Liver (tissue), 9 donors: ENCODE measurements around the gene SMIM27. TPM values are rescaled to one million over a fixed set of nuclear protein-coding genes. Genes with fewer than 3 reads are reported as not detected.

ENCODE experiments used
- DNase-seq: peaks from one replicate; pipeline ENCODE4 v3.0.0-alpha.2; 2017; ENCODE audit warnings: low spot score
- H3K27ac ChIP-seq, 2 donors: one replicate each; pipeline ENCODE4 v1.7.0; 2013; ENCODE audit warnings: inconsistent platforms in 2 of 2, low read length in 2 of 2, control low read depth in 1 of 2, low read depth in 1 of 2, mild to moderate bottlenecking in 1 of 2
- H3K27me3 ChIP-seq, 4 donors: one replicate each; pipeline versions ENCODE4 v1.6.1 to v1.7.0; 2013; ENCODE audit warnings: low read length in 3 of 4, inconsistent platforms in 1 of 4, mild to moderate bottlenecking in 1 of 4, moderate library complexity in 1 of 4; ENCODE audit not compliant: control insufficient read depth in 4 of 4, insufficient read depth in 4 of 4
- H3K36me3 ChIP-seq, 4 donors: one replicate each; pipeline versions ENCODE4 v1.6.1 to v1.7.0; 2013; ENCODE audit warnings: low read length in 3 of 4, mild to moderate bottlenecking in 3 of 4, low read depth in 1 of 4, moderate library complexity in 1 of 4; ENCODE audit not compliant: control insufficient read depth in 4 of 4, insufficient read depth in 3 of 4
- H3K4me1 ChIP-seq, 4 donors: one replicate each; pipeline versions ENCODE4 v1.6.1 to v1.7.0; 2013; ENCODE audit warnings: low read length in 3 of 4, mild to moderate bottlenecking in 3 of 4, moderate library complexity in 1 of 4; ENCODE audit not compliant: control insufficient read depth in 4 of 4, insufficient read depth in 4 of 4
- H3K4me3 ChIP-seq, 3 donors: one replicate each; pipeline versions ENCODE4 v1.6.1 to v1.7.0; 2013; ENCODE audit warnings: low read length in 3 of 3, control low read depth in 1 of 3, low read depth in 1 of 3, mild to moderate bottlenecking in 1 of 3
- H3K9ac ChIP-seq, 2 donors: one replicate each; pipeline ENCODE4 v1.7.0; 2013; ENCODE audit warnings: low read length in 2 of 2, mild to moderate bottlenecking in 2 of 2, moderate library complexity in 2 of 2, control low read depth in 1 of 2, low read depth in 1 of 2
- H3K9me3 ChIP-seq, 4 donors: one replicate each; pipeline versions ENCODE4 v1.6.1 to v1.7.0; 2013; ENCODE audit warnings: low read length in 3 of 4; ENCODE audit not compliant: control insufficient read depth in 4 of 4
- EGR1 ChIP-seq, 2 donors: IDR thresholded peaks; 2 replicates each; pipeline ENCODE4 v1.6.1; 2016 to 2018; ENCODE audit warnings: antibody characterized with exemption in 2 of 2, low read depth in 2 of 2
- FOXA1 ChIP-seq: IDR thresholded peaks from 2 replicates; pipeline ENCODE4 v1.6.1; 2016; ENCODE audit warnings: antibody characterized with exemption
- FOXA2 ChIP-seq: IDR thresholded peaks from 2 replicates; pipeline ENCODE4 v1.6.1; 2016; ENCODE audit warnings: antibody characterized with exemption
- GABPA ChIP-seq, 2 donors: IDR thresholded peaks in 1 of 2; conservative IDR thresholded peaks in 1 of 2; 2 replicates each; pipeline ENCODE4 v1.6.1; 2016; ENCODE audit warnings: antibody characterized with exemption in 2 of 2, mild to moderate bottlenecking in 1 of 2, moderate library complexity in 1 of 2
- HNF4A ChIP-seq, 2 donors: conservative IDR thresholded peaks; 2 replicates each; pipeline ENCODE4 v1.6.1; 2016; ENCODE audit warnings: antibody characterized with exemption in 2 of 2, mild to moderate bottlenecking in 2 of 2
- HNF4G ChIP-seq: IDR thresholded peaks from 2 replicates; pipeline ENCODE4 v1.6.1; 2016; ENCODE audit warnings: antibody characterized with exemption
- JUND ChIP-seq, 2 donors: IDR thresholded peaks; 2 replicates each; pipeline ENCODE4 v1.6.1; 2016; ENCODE audit warnings: antibody characterized with exemption in 2 of 2
- NR2F2 ChIP-seq: IDR thresholded peaks from 2 replicates; pipeline ENCODE4 v1.6.1; 2016; ENCODE audit warnings: antibody characterized with exemption
- RAD21 ChIP-seq, 2 donors: IDR thresholded peaks; 2 replicates each; pipeline ENCODE4 v1.6.1; 2016; ENCODE audit warnings: antibody characterized with exemption in 2 of 2, mild to moderate bottlenecking in 2 of 2
- RXRA ChIP-seq, 2 donors: IDR thresholded peaks; 2 replicates each; pipeline ENCODE4 v1.6.1; 2017 to 2018; ENCODE audit warnings: antibody characterized with exemption in 2 of 2, mild to moderate bottlenecking in 1 of 2
- SP1 ChIP-seq: IDR thresholded peaks from 2 replicates; pipeline ENCODE4 v1.6.1; 2018; ENCODE audit warnings: antibody characterized with exemption, mild to moderate bottlenecking
- TAF1 ChIP-seq: conservative IDR thresholded peaks from 2 replicates; pipeline ENCODE4 v1.6.1; 2016; ENCODE audit warnings: antibody characterized with exemption, mild to moderate bottlenecking
- YY1 ChIP-seq: IDR thresholded peaks from 2 replicates; pipeline ENCODE4 v1.6.1; 2016; ENCODE audit warnings: antibody characterized with exemption, mild to moderate bottlenecking
- WGBS: extraction: QIAGEN DNeasy Blood & Tissue Kit; methylation state at CpG from one replicate; pipeline ENCODE4 v1.1.7; 2013; 5-methylcytosine and 5-hydroxymethylcytosine counted together
- polyA plus RNA-seq, 2 donors: library from polyadenylated mRNA; stranded (reverse) in 1 of 2; unstranded in 1 of 2; fragments of 200-250 nt in 1 of 2; fragments of >200 nt in 1 of 2; fragmentation: Nextera tagmentation in 1 of 2; extraction: Ambion mirVana in 1 of 2; gene quantifications; one replicate each; pipeline versions ENCODE4 v1.2.1 to v1.2.3, GENCODE V29; 2013 to 2015
- total RNA-seq, 2 donors: library from RNA; depleted of rRNA; stranded (reverse); fragments of >200 nt; gene quantifications; one replicate each; pipeline ENCODE4 v1.2.3, GENCODE V29; 2014
- TF ChIP-seq, protein P1 (sequence below): fragments of 150-350 bp; IDR thresholded peaks from 2 replicates; pipeline ENCODE4 v1.5.1; 2017; ENCODE audit warnings: improper control_type of control experiment, low read depth, low read length; ENCODE audit not compliant: missing input control
- TF ChIP-seq, protein P2 (sequence below): IDR thresholded peaks from 2 replicates; pipeline ENCODE4 v1.6.1; 2016; ENCODE audit warnings: antibody characterized with exemption
- TF ChIP-seq, protein P3 (sequence below): IDR thresholded peaks from 2 replicates; pipeline ENCODE4 v1.6.1; 2016; ENCODE audit warnings: antibody characterized with exemption, mild to moderate bottlenecking
- TF ChIP-seq, protein P4 (sequence below): IDR thresholded peaks from 2 replicates; pipeline ENCODE4 v1.6.1; 2016; ENCODE audit warnings: antibody characterized with exemption
- TF ChIP-seq, protein P5 (sequence below): IDR thresholded peaks from 2 replicates; pipeline ENCODE4 v1.6.1; 2016; ENCODE audit warnings: antibody characterized with exemption
- donor health status: healthy.
- donor health status: healthy.
- donor health status: healthy.
- donor health status: healthy.
- donor health status: healthy.

Gene SMIM27, protein sequence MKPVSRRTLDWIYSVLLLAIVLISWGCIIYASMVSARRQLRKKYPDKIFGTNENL
- 1 to 10 TPM; 1.0 to 6.2 TPM for total RNA-seq
- 10 to 100 TPM in 1 of 2 donors, 1 to 10 TPM in 1; 2.6 to 17.0 TPM for polyA plus RNA-seq

DNA sequence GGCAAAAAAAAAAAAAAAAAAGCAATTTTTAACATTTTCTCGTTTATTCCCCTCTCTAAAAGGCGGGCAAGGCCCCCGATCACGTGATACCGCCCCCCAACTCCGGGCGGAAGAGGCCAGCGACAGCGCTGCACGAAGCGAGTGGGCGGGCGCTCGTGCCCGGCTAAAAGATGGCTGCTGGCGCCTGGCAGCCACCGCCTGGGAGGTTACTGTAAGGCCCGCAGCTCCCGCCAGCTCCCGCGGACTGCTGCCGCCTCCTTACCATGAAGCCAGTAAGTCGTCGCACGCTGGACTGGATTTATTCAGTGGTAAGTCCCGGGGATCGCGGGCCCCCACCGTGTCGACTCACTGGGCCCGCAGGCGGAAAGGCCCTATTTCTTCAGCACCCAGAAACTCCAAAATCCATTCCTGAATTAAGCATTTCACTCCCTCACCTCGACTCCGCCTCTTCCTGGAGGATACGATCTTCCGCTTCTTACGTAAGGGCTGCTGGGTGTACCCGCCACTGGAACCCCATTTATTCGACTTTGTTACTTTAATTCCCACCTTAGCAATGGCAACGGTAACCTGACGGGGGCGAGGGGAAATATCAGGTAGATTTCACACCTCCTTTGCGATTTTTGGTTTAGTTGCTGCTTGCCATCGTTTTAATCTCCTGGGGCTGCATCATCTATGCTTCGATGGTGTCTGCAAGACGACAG, at the start of gene SMIM27, which contains the start of gene TOPORS:
Gene SMIM27 (plus strand): TSS at position 156 of the 701 bp plus-strand sequence. CDS start 108 bp downstream, at position 264.
Gene TOPORS (minus strand): TSS at position 415 of the 701 bp plus-strand sequence. CDS start 150 bp downstream, at position 265.
- H3K27me3 ChIP-seq, result no peaks in the 10 kb centered on the region
- H3K27ac ChIP-seq, result peak within 1 kb of the TSS; percentile 94 to 97
- peak within 1 kb of the TSS; percentile 97 to 99 for H3K9ac ChIP-seq
- peaks cover 0 to 2% (median 0%) of the 10 kb centered on the region in 4 donors for H3K36me3 ChIP-seq
- peak within 1 kb of the TSS; percentile 69 to 94 (median 70) for H3K4me3 ChIP-seq
- DNase-seq, result peak; percentile 87
- no peaks in the 10 kb centered on the region for H3K9me3 ChIP-seq
- under 1% methylated on average over 46 of the region's 46 CpGs for WGBS
- TF ChIP-seq EGR1 (IDR thresholded peaks at IDR 0.05; ENCODE audit: low read depth in 2 of 2), result peak; percentile 93 to 95
- TF ChIP-seq YY1, result peak; percentile 100
- TF ChIP-seq JUND (IDR thresholded peaks at IDR 0.05), result peak in 1 of 2 donors; percentile 37
- TF ChIP-seq, protein P1, sequence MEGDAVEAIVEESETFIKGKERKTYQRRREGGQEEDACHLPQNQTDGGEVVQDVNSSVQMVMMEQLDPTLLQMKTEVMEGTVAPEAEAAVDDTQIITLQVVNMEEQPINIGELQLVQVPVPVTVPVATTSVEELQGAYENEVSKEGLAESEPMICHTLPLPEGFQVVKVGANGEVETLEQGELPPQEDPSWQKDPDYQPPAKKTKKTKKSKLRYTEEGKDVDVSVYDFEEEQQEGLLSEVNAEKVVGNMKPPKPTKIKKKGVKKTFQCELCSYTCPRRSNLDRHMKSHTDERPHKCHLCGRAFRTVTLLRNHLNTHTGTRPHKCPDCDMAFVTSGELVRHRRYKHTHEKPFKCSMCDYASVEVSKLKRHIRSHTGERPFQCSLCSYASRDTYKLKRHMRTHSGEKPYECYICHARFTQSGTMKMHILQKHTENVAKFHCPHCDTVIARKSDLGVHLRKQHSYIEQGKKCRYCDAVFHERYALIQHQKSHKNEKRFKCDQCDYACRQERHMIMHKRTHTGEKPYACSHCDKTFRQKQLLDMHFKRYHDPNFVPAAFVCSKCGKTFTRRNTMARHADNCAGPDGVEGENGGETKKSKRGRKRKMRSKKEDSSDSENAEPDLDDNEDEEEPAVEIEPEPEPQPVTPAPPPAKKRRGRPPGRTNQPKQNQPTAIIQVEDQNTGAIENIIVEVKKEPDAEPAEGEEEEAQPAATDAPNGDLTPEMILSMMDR, result no peak
- TF ChIP-seq, protein P2, sequence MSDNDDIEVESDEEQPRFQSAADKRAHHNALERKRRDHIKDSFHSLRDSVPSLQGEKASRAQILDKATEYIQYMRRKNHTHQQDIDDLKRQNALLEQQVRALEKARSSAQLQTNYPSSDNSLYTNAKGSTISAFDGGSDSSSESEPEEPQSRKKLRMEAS, result peak; percentile 51
- TF ChIP-seq SP1, result no peak
- peak; percentile 25 to 56 for TF ChIP-seq HNF4A (conservative IDR thresholded peaks at IDR 0.05)
- TF ChIP-seq, protein P3, sequence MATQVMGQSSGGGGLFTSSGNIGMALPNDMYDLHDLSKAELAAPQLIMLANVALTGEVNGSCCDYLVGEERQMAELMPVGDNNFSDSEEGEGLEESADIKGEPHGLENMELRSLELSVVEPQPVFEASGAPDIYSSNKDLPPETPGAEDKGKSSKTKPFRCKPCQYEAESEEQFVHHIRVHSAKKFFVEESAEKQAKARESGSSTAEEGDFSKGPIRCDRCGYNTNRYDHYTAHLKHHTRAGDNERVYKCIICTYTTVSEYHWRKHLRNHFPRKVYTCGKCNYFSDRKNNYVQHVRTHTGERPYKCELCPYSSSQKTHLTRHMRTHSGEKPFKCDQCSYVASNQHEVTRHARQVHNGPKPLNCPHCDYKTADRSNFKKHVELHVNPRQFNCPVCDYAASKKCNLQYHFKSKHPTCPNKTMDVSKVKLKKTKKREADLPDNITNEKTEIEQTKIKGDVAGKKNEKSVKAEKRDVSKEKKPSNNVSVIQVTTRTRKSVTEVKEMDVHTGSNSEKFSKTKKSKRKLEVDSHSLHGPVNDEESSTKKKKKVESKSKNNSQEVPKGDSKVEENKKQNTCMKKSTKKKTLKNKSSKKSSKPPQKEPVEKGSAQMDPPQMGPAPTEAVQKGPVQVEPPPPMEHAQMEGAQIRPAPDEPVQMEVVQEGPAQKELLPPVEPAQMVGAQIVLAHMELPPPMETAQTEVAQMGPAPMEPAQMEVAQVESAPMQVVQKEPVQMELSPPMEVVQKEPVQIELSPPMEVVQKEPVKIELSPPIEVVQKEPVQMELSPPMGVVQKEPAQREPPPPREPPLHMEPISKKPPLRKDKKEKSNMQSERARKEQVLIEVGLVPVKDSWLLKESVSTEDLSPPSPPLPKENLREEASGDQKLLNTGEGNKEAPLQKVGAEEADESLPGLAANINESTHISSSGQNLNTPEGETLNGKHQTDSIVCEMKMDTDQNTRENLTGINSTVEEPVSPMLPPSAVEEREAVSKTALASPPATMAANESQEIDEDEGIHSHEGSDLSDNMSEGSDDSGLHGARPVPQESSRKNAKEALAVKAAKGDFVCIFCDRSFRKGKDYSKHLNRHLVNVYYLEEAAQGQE, result peak; percentile 93
- TF ChIP-seq RXRA (IDR thresholded peaks at IDR 0.05), result peak in 1 of 2 donors; percentile 20
- TF ChIP-seq, protein P4, sequence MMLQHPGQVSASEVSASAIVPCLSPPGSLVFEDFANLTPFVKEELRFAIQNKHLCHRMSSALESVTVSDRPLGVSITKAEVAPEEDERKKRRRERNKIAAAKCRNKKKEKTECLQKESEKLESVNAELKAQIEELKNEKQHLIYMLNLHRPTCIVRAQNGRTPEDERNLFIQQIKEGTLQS, result peak; percentile 17
- TF ChIP-seq NR2F2, result no peak
- no peak for TF ChIP-seq HNF4G
- peak; percentile 11 to 21 for TF ChIP-seq RAD21 (IDR thresholded peaks at IDR 0.05)
- TF ChIP-seq FOXA1, result no peak
- TF ChIP-seq, protein P5, sequence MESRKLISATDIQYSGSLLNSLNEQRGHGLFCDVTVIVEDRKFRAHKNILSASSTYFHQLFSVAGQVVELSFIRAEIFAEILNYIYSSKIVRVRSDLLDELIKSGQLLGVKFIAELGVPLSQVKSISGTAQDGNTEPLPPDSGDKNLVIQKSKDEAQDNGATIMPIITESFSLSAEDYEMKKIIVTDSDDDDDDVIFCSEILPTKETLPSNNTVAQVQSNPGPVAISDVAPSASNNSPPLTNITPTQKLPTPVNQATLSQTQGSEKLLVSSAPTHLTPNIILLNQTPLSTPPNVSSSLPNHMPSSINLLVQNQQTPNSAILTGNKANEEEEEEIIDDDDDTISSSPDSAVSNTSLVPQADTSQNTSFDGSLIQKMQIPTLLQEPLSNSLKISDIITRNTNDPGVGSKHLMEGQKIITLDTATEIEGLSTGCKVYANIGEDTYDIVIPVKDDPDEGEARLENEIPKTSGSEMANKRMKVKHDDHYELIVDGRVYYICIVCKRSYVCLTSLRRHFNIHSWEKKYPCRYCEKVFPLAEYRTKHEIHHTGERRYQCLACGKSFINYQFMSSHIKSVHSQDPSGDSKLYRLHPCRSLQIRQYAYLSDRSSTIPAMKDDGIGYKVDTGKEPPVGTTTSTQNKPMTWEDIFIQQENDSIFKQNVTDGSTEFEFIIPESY, result peak; percentile 36
- TF ChIP-seq GABPA (IDR thresholded peaks at IDR 0.05 in 1 of 2, conservative IDR thresholded peaks at IDR 0.05 in 1 of 2), result peak; percentile 57 to 86
- TF ChIP-seq TAF1, result peak; percentile 97
- no peak for TF ChIP-seq FOXA2
- H3K4me1 ChIP-seq, result peaks cover 2 to 30% (median 13%) of the 10 kb centered on the region in 4 donors
